HepG2 (cell line): ENCODE results near the gene MUL1. TPM values are rescaled to one million over a fixed set of nuclear protein-coding genes. Genes with fewer than 3 reads are reported as not detected.

Experiments
- ATAC-seq: fragments of 200-7000 bp; cut with Tn5 transposase; 3 replicates; pipeline ENCODE4 v1.9.1; 2020; ENCODE audit warnings: mild to moderate bottlenecking, moderate library complexity
- BruUV-seq: library from RNA; stranded (reverse); fragments of 400-500 nt; replicated peaks from 2 replicates; lab custom pipeline; 2021; lab: Mats Ljungman, UMichigan
- CTCF ChIA-PET: fragments of 300-600 bp; formaldehyde crosslinking; extraction: SDS; loops from one replicate; lab custom pipeline; 2021; ENCODE audit warnings: low total read pairs, inconsistent platforms, low intra/inter-chr PET ratio; lab: Yijun Ruan, JAX
- POLR2A ChIA-PET: fragments of 350-600 bp; sonication (Branson Sonifier 250); formaldehyde crosslinking; loops from one replicate; lab custom pipeline; 2020; ENCODE audit warnings: antibody characterized with exemption, inconsistent platforms; lab: Yijun Ruan, JAX
- DNase-seq: peaks from one replicate; pipeline ENCODE4 v3.0.0-alpha.2; 2015; ENCODE audit warnings: low spot score
- FAIRE-seq: peaks from 3 replicates; lab custom pipeline; 2011; peaks lifted over from hg19 to GRCh38; lab: Jason Lieb, UNC
- H2AFZ ChIP-seq: one replicate; pipeline ENCODE4 v1.6.1; 2011; ENCODE audit warnings: low read length, inconsistent platforms
- H3K27ac ChIP-seq: fragments of 300-600 bp; 3 replicates; pipeline ENCODE4 v1.8.0; 2011; ENCODE audit warnings: mixed run types, mild to moderate bottlenecking, mixed read lengths, low read length, inconsistent platforms; ENCODE audit not compliant: insufficient read depth; ENCODE audit errors: extremely low read length
- H3K27me3 ChIP-seq, 2 experiments: fragments of 200-600 bp in 1 of 2; 2 replicates in 1 of 2; 3 replicates in 1 of 2; pipeline versions ENCODE4 v1.6.0 to v1.8.0; 2011; ENCODE audit warnings: low read length in 2 of 2, mild to moderate bottlenecking in 2 of 2, moderate library complexity in 2 of 2, inconsistent platforms in 1 of 2; ENCODE audit not compliant: insufficient read depth in 2 of 2, control insufficient read depth in 1 of 2
- H3K36me3 ChIP-seq, 2 experiments: fragments of 200-600 bp in 1 of 2; replicated peaks in 1 of 2; 2 replicates in 1 of 2; 3 replicates in 1 of 2; pipeline versions ENCODE4 v1.5.1 to v1.8.0; 2011; ENCODE audit warnings: low read length in 2 of 2, inconsistent platforms in 1 of 2; ENCODE audit not compliant: insufficient read depth in 2 of 2, control insufficient read depth in 1 of 2
- H3K4me1 ChIP-seq: 2 replicates; pipeline ENCODE4 v1.5.1; 2012; ENCODE audit warnings: low read length, inconsistent platforms; ENCODE audit not compliant: insufficient read depth
- H3K4me2 ChIP-seq: 2 replicates; pipeline ENCODE4 v1.6.0; 2011; ENCODE audit warnings: low read depth, low read length, inconsistent platforms
- H3K4me3 ChIP-seq, 3 experiments: fragments of 200-600 bp in 1 of 3; sonication (generic), shearing (Covaris generic) in 1 of 3; replicated peaks in 1 of 3; 2 replicates each; pipeline ENCODE4 v1.5.1; 2011 to 2016; ENCODE audit warnings: low read length in 3 of 3, inconsistent platforms in 2 of 3, low read depth in 2 of 3, mild to moderate bottlenecking in 2 of 3, control low read depth in 1 of 3, mixed read lengths in 1 of 3; ENCODE audit not compliant: insufficient read depth in 1 of 3
- H3K79me2 ChIP-seq: one replicate; pipeline ENCODE4 v1.6.1; 2011; ENCODE audit warnings: low read length, inconsistent platforms; ENCODE audit not compliant: insufficient read depth
- H3K9ac ChIP-seq: 2 replicates; pipeline ENCODE4 v1.6.0; 2011; ENCODE audit warnings: mild to moderate bottlenecking, low read depth, low read length, inconsistent platforms; ENCODE audit not compliant: insufficient read depth
- H3K9me3 ChIP-seq: 2 replicates; pipeline ENCODE4 v1.5.1; 2012; ENCODE audit warnings: mild to moderate bottlenecking, low read length
- H4K20me1 ChIP-seq: 2 replicates; pipeline ENCODE4 v1.6.0; 2011; ENCODE audit warnings: inconsistent platforms, mild to moderate bottlenecking, low read length, moderate library complexity; ENCODE audit not compliant: insufficient read depth
- ARNTL ChIP-seq: sonication (generic); formaldehyde crosslinking; IDR thresholded peaks from 2 replicates; pipeline ENCODE4 v1.4.0; 2020; ENCODE audit warnings: mild to moderate bottlenecking, missing genetic modification reagents
- CEBPG ChIP-seq: IDR thresholded peaks from 2 replicates; pipeline ENCODE4 v1.6.1; 2016
- FOXJ3 ChIP-seq: sonication (generic); formaldehyde crosslinking; IDR thresholded peaks from 2 replicates; pipeline ENCODE4 v1.4.0; 2020; ENCODE audit warnings: missing genetic modification reagents, mild to moderate bottlenecking, borderline replicate concordance
- FOXP1 ChIP-seq, 2 experiments: fragments of 450-650 bp in 1 of 2; IDR thresholded peaks; 2 replicates each; pipeline ENCODE4 v1.6.1; 2017 to 2018; ENCODE audit warnings: antibody characterized with exemption in 1 of 2
- ZNF772 ChIP-seq: sonication (generic); formaldehyde crosslinking; IDR thresholded peaks from 2 replicates; pipeline ENCODE4 v1.5.0; 2020; ENCODE audit warnings: mild to moderate bottlenecking, missing genetic modification reagents
- ZSCAN29 ChIP-seq: sonication (generic); formaldehyde crosslinking; conservative IDR thresholded peaks from 2 replicates; pipeline ENCODE4 v1.4.0; 2020; ENCODE audit warnings: mild to moderate bottlenecking, missing genetic modification reagents
- WGBS: methylation state at CpG from one replicate; pipeline ENCODE4 v1.1.6; 2017; ENCODE audit warnings: low lambda C conversion rate; 5-methylcytosine and 5-hydroxymethylcytosine counted together
- in situ Hi-C: cut with HindIII; loops from 2 replicates; pipeline ENCODE4 v1.10.0; 2017; ENCODE audit warnings: low pct_unique_long_range_greater_than_20kb; ENCODE audit not compliant: extremely low pct_ligation_motif_present
- intact Hi-C: fragments of 100-400 bp; cut with micrococcal nuclease; formaldehyde crosslinking; loops from one replicate; pipeline ENCODE4 v1.10.0; 2022; ENCODE audit not compliant: unreplicated experiment
- polyA plus RNA-seq, 8 experiments: library from polyadenylated mRNA; depleted of rRNA in 3 of 8; stranded (reverse) in 7 of 8; unstranded in 1 of 8; fragments of >200 nt; fragmentation: Illumina TruSeq in 4 of 8; extraction: Trizol in 4 of 8; gene quantifications; 2 replicates each; pipeline versions ENCODE4 v1.2.1 to v1.2.3, GENCODE V29; 2011 to 2016; ENCODE audit warnings: low read depth in 4 of 8, missing spikeins in 1 of 8, mixed read lengths in 1 of 8; ENCODE audit not compliant: insufficient read depth in 1 of 8
- total RNA-seq, 5 experiments: library from RNA; depleted of rRNA; stranded (reverse); fragments of >200 nt; fragmentation: Illumina TruSeq; extraction: Trizol; gene quantifications; 2 replicates each; pipeline ENCODE4 v1.2.3, GENCODE V29; 2016; ENCODE audit warnings: low read depth in 1 of 5
- TF ChIP-seq, protein P1 (sequence below): IDR thresholded peaks from 2 replicates; pipeline ENCODE4 v1.6.1; 2016; ENCODE audit warnings: low read depth, missing genetic modification reagents, missing compliant biosample characterization
- TF ChIP-seq, protein P2 (sequence below): sonication (generic); formaldehyde crosslinking; IDR thresholded peaks from 2 replicates; pipeline ENCODE4 v1.4.0; 2020; ENCODE audit warnings: missing genetic modification reagents, mild to moderate bottlenecking, borderline replicate concordance
- TF ChIP-seq, protein P3 (sequence below): IDR thresholded peaks from 2 replicates; pipeline ENCODE4 v1.6.1; 2016
- TF ChIP-seq, protein P4 (sequence below): sonication (generic); formaldehyde crosslinking; IDR thresholded peaks from 2 replicates; pipeline ENCODE4 v1.8.0; 2022; ENCODE audit warnings: mild to moderate bottlenecking, missing genetic modification reagents, moderate library complexity

MUL1 gene
- total and polyA plus RNA-seq, 2 of the 13 experiments (the other 11 are each of a cell fraction or from before 2014, with no cell fraction given) = 21.5 to 26.5 TPM

DNA sequence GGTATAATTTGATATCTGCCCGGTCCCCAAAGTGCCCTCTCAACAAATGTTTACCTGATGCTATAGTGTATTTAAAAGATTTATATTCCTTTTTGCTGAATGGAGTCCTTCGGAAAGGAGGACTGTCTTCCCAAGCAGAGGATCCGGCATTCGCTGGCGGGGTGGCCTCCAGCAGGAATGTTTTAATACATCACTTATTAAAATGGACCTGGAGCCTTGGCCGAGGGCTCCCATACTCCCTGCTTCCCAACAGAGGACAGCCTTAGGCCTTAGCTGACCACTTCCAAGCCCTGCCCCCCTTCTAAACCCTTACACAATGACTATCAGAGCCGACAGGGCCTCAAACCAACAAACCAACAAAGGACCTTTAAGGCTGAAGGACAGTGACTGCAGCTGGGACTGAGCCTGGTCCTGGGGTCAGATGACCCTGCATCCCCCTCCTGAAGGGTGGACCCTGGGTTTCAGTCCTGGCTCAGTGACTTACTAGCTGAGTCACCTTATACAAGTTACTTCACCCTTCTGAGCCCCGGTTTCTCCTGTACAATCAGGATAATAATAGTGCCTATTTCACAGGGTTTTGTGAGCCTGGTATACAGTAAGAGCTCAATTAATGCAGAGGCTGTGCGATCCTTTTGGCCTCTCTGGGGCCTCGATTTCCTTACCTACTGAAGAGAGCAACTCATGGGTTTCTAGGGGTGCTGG, 27.6 kb downstream of the MUL1 start:
- peak overlapping the region; percentile 81 for H3K4me2 ChIP-seq
- intact Hi-C loops (loop anchor here (1.0 to 5.0 kb wide), 2 partner anchors 11 to 38 kb away; no protein-coding TSS in a partner anchor), in situ Hi-C loops (no loop called here)
- FAIRE-seq = peak; percentile 94
- H3K27ac ChIP-seq = peak overlapping the region; percentile 92
- peak overlapping the region; percentile 88 for H3K9ac ChIP-seq
- H4K20me1 ChIP-seq = no peaks in the 10 kb centered on the region; the same call in 1 of the 2 replicates
- 0% methylated on average over 10 of the region's 10 CpGs for WGBS
- H3K4me1 ChIP-seq = peaks cover 68% of the 10 kb centered on the region
- peak overlapping the region; percentile 47 to 70 (median 66) for H3K4me3 ChIP-seq
- H3K27me3 ChIP-seq = no peaks in the 10 kb centered on the region; a peak in 1 of 5 replicates
- ATAC-seq = peak; percentile 84
- no peaks in the 10 kb centered on the region for H3K9me3 ChIP-seq
- H3K79me2 ChIP-seq = peaks cover 65% of the 10 kb centered on the region
- no peak overlapping the region for H2AFZ ChIP-seq
- H3K36me3 ChIP-seq = no peaks in the 10 kb centered on the region
- DNase-seq = peak; percentile 99
- no TSS peak for BruUV-seq
- POLR2A ChIA-PET = interaction anchor here (1.1 to 3.1 kb wide), 10 partner anchors 8 to 499 kb away, joined by 3 to 24 read pairs (median 6); partner anchors contain the start of genes MUL1 and PINK1
- CTCF ChIA-PET = interaction anchor here (1.5 kb wide), 1 partner anchor 13 kb away, joined by 6 read pairs; no protein-coding TSS in a partner anchor
- TF ChIP-seq, protein P1, sequence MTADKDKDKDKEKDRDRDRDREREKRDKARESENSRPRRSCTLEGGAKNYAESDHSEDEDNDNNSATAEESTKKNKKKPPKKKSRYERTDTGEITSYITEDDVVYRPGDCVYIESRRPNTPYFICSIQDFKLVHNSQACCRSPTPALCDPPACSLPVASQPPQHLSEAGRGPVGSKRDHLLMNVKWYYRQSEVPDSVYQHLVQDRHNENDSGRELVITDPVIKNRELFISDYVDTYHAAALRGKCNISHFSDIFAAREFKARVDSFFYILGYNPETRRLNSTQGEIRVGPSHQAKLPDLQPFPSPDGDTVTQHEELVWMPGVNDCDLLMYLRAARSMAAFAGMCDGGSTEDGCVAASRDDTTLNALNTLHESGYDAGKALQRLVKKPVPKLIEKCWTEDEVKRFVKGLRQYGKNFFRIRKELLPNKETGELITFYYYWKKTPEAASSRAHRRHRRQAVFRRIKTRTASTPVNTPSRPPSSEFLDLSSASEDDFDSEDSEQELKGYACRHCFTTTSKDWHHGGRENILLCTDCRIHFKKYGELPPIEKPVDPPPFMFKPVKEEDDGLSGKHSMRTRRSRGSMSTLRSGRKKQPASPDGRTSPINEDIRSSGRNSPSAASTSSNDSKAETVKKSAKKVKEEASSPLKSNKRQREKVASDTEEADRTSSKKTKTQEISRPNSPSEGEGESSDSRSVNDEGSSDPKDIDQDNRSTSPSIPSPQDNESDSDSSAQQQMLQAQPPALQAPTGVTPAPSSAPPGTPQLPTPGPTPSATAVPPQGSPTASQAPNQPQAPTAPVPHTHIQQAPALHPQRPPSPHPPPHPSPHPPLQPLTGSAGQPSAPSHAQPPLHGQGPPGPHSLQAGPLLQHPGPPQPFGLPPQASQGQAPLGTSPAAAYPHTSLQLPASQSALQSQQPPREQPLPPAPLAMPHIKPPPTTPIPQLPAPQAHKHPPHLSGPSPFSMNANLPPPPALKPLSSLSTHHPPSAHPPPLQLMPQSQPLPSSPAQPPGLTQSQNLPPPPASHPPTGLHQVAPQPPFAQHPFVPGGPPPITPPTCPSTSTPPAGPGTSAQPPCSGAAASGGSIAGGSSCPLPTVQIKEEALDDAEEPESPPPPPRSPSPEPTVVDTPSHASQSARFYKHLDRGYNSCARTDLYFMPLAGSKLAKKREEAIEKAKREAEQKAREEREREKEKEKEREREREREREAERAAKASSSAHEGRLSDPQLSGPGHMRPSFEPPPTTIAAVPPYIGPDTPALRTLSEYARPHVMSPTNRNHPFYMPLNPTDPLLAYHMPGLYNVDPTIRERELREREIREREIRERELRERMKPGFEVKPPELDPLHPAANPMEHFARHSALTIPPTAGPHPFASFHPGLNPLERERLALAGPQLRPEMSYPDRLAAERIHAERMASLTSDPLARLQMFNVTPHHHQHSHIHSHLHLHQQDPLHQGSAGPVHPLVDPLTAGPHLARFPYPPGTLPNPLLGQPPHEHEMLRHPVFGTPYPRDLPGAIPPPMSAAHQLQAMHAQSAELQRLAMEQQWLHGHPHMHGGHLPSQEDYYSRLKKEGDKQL = peak; percentile 66; the same call in 1 of the 2 replicates
- no peak for TF ChIP-seq ZNF772 (CRISPR knock-in tag)
- TF ChIP-seq FOXJ3 (CRISPR knock-in tag) = peak; percentile 71; the same call in 1 of the 2 replicates
- TF ChIP-seq, protein P2, sequence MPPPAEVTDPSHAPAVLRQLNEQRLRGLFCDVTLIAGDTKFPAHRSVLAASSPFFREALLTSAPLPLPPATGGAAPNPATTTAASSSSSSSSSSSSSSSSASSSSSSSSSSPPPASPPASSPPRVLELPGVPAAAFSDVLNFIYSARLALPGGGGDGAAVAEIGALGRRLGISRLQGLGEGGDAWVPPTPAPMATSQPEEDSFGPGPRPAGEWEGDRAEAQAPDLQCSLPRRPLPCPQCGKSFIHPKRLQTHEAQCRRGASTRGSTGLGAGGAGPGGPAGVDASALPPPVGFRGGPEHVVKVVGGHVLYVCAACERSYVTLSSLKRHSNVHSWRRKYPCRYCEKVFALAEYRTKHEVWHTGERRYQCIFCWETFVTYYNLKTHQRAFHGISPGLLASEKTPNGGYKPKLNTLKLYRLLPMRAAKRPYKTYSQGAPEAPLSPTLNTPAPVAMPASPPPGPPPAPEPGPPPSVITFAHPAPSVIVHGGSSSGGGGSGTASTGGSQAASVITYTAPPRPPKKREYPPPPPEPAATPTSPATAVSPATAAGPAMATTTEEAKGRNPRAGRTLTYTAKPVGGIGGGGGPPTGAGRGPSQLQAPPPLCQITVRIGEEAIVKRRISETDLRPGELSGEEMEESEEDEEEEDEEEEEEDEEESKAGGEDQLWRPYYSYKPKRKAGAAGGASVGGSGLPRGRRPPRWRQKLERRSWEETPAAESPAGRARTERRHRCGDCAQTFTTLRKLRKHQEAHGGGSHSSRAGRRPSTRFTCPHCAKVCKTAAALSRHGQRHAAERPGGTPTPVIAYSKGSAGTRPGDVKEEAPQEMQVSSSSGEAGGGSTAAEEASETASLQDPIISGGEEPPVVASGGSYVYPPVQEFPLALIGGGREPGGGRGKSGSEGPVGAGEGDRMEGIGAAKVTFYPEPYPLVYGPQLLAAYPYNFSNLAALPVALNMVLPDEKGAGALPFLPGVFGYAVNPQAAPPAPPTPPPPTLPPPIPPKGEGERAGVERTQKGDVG = no peak; the same call in 1 of the 2 replicates
- peak; percentile 67; the same call in 1 of the 2 replicates for TF ChIP-seq ARNTL
- no peak; the same call in 1 of the 2 replicates for TF ChIP-seq ZSCAN29 (CRISPR knock-in tag)
- TF ChIP-seq FOXP1 (IDR thresholded peaks at IDR 0.05) = no peak
- TF ChIP-seq FOXP1 (CRISPR knock-in tag; IDR thresholded peaks at IDR 0.05) = peak; percentile 80; the same call in 1 of the 2 replicates
- TF ChIP-seq, protein P3, sequence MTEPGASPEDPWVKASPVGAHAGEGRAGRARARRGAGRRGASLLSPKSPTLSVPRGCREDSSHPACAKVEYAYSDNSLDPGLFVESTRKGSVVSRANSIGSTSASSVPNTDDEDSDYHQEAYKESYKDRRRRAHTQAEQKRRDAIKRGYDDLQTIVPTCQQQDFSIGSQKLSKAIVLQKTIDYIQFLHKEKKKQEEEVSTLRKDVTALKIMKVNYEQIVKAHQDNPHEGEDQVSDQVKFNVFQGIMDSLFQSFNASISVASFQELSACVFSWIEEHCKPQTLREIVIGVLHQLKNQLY (CRISPR knock-in tag) = peak; percentile 73; the same call in 1 of the 2 replicates
- TF ChIP-seq CEBPG = peak; percentile 90
- TF ChIP-seq, protein P4, sequence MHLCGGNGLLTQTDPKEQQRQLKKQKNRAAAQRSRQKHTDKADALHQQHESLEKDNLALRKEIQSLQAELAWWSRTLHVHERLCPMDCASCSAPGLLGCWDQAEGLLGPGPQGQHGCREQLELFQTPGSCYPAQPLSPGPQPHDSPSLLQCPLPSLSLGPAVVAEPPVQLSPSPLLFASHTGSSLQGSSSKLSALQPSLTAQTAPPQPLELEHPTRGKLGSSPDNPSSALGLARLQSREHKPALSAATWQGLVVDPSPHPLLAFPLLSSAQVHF = no peak
